IPS-18a (cell line): ENCODE data around the gene TSPEAR.

Experiments used
- H3K27ac ChIP-seq: one replicate; pipeline ENCODE4 v1.5.1; 2013; ENCODE audit warnings: low read length
- H3K27me3 ChIP-seq: one replicate; pipeline ENCODE4 v1.6.1; 2013; ENCODE audit warnings: mild to moderate bottlenecking, low read length; ENCODE audit not compliant: control insufficient read depth, insufficient read depth
- H3K36me3 ChIP-seq: one replicate; pipeline ENCODE4 v1.6.1; 2013; ENCODE audit warnings: low read depth, low read length; ENCODE audit not compliant: control insufficient read depth
- H3K4me1 ChIP-seq: one replicate; pipeline ENCODE4 v1.6.1; 2013; ENCODE audit warnings: low read depth, low read length; ENCODE audit not compliant: control insufficient read depth
- H3K4me3 ChIP-seq: one replicate; pipeline ENCODE4 v1.5.1; 2013; ENCODE audit warnings: low read length
- H3K9ac ChIP-seq: one replicate; pipeline ENCODE4 v1.6.1; 2013; ENCODE audit warnings: mild to moderate bottlenecking, low read length, moderate library complexity
- H3K9me3 ChIP-seq: one replicate; pipeline ENCODE4 v1.6.1; 2013; ENCODE audit warnings: low read depth, low read length; ENCODE audit not compliant: control insufficient read depth

TSPEAR gene

GRCh38 chr21:44527156-44527982, 184.0 kb downstream of the TSPEAR start:
- H3K27me3 ChIP-seq = no peaks in the 10 kb centered on the region
- no peaks in the 10 kb centered on the region for H3K9me3 ChIP-seq
- no peaks in the 10 kb centered on the region for H3K4me1 ChIP-seq
- H3K4me3 ChIP-seq = no peak overlapping the region
- H3K9ac ChIP-seq = no peak overlapping the region
- H3K27ac ChIP-seq = no peak overlapping the region
- H3K36me3 ChIP-seq = no peaks in the 10 kb centered on the region

GRCh38 chr21:44526096-44526997, 185.0 kb downstream of the TSPEAR start:
- H3K9me3 ChIP-seq = no peaks in the 10 kb centered on the region
- no peak overlapping the region for H3K4me3 ChIP-seq
- H3K4me1 ChIP-seq = no peaks in the 10 kb centered on the region
- H3K27ac ChIP-seq = no peak overlapping the region
- H3K36me3 ChIP-seq = no peaks in the 10 kb centered on the region
- H3K27me3 ChIP-seq = no peaks in the 10 kb centered on the region
- H3K9ac ChIP-seq = no peak overlapping the region

- Histone ChIP-seq H3K9me3 (no peaks in the 10 kb centered on the region), H3K4me1 (no peaks in the 10 kb centered on the region), H3K27ac (no peak overlapping the region), H3K27me3 (no peaks in the 10 kb centered on the region), H3K9ac (no peak overlapping the region), H3K4me3 (no peak overlapping the region), H3K36me3 (no peaks in the 10 kb centered on the region)
Measured at GRCh38 chr21:44525391-44526095, 185.8 kb downstream of the TSPEAR start.

GRCh38 chr21:44524414-44525371, 186.7 kb downstream of the TSPEAR start:
- Histone ChIP-seq H3K36me3 (no peaks in the 10 kb centered on the region), H3K27me3 (no peaks in the 10 kb centered on the region), H3K9me3 (no peaks in the 10 kb centered on the region), H3K4me3 (no peak overlapping the region), H3K4me1 (no peaks in the 10 kb centered on the region), H3K27ac (no peak overlapping the region), H3K9ac (no peak overlapping the region)

GRCh38 chr21:44523567-44524413, 187.6 kb downstream of the TSPEAR start:
- Histone ChIP-seq H3K27me3 (no peaks in the 10 kb centered on the region), H3K36me3 (no peaks in the 10 kb centered on the region), H3K27ac (no peak overlapping the region)

GRCh38 chr21:44522753-44523204, 188.6 kb downstream of the TSPEAR start:
- Histone ChIP-seq H3K4me1 (no peaks in the 10 kb centered on the region), H3K27ac (no peak overlapping the region), H3K27me3 (no peaks in the 10 kb centered on the region), H3K36me3 (no peaks in the 10 kb centered on the region), H3K9ac (no peak overlapping the region), H3K9me3 (no peaks in the 10 kb centered on the region), H3K4me3 (no peak overlapping the region)

More at GRCh38 chr21:44523567-44524413, 187.6 kb downstream of the TSPEAR start:
- Histone ChIP-seq H3K4me1 (no peaks in the 10 kb centered on the region), H3K9ac (no peak overlapping the region), H3K9me3 (no peaks in the 10 kb centered on the region), H3K4me3 (no peak overlapping the region)

GRCh38 chr21:44521928-44522752, 189.2 kb downstream of the TSPEAR start:
- Histone ChIP-seq H3K9ac (no peak overlapping the region), H3K36me3 (no peaks in the 10 kb centered on the region), H3K27me3 (no peaks in the 10 kb centered on the region), H3K27ac (no peak overlapping the region), H3K4me3 (no peak overlapping the region), H3K4me1 (no peaks in the 10 kb centered on the region), H3K9me3 (no peaks in the 10 kb centered on the region)

- no peaks in the 10 kb centered on the region for H3K4me1 ChIP-seq
Measured at GRCh38 chr21:44521301-44521927, 190.0 kb downstream of the TSPEAR start.

More at GRCh38 chr21:44521301-44521927, 190.0 kb downstream of the TSPEAR start:
- H3K9me3 ChIP-seq = no peaks in the 10 kb centered on the region
- H3K4me3 ChIP-seq = no peak overlapping the region
- no peaks in the 10 kb centered on the region for H3K27me3 ChIP-seq
- H3K27ac ChIP-seq = no peak overlapping the region
- no peaks in the 10 kb centered on the region for H3K36me3 ChIP-seq
- H3K9ac ChIP-seq = no peak overlapping the region
